ENCODE measurements around the gene CFAP410.

GRCh38 chr21:44304011-44304616 lies 35.1 kb downstream of the CFAP410 start:
- no peak for TF ChIP-seq EZH2 (IDR thresholded peaks at IDR 0.05; ENCODE audit: borderline replicate concordance, insufficient read depth, low read depth, low read length, poor library complexity, severe bottlenecking)
- no peak for TF ChIP-seq CTCF (IDR thresholded peaks at IDR 0.05)

Data from B cell (primary cell).